Neural cell (in vitro differentiated cells): ENCODE data around the gene METTL9. TPM values are rescaled to one million over a fixed set of nuclear protein-coding genes. Genes with fewer than 3 reads are reported as not detected.
"Not testable (repeated sequence)": the region's sequence is repeated elsewhere in the genome, so short reads cannot be mapped to it uniquely, and the experiment has no call there.

Experiments used
- H2AFZ ChIP-seq: fragments of 200-600, 300-800 bp; sonication (generic), shearing (Covaris generic); 2 replicates; pipeline ENCODE4 v1.6.0; 2014; ENCODE audit warnings: low read depth, mild to moderate bottlenecking, antibody characterized with exemption, low read length, moderate library complexity
- H3F3A ChIP-seq: fragments of 200-600 bp; shearing (Covaris generic); 2 replicates; pipeline ENCODE4 v1.6.1; 2016; ENCODE audit warnings: mild to moderate bottlenecking, moderate library complexity, mixed read lengths, antibody characterized with exemption, low read length; ENCODE audit not compliant: insufficient read depth, poor library complexity, severe bottlenecking
- H3K27ac ChIP-seq: fragments of 200-600, 300-800 bp; sonication (generic), shearing (Covaris generic); 2 replicates; pipeline ENCODE4 v1.5.1; 2014; ENCODE audit warnings: mild to moderate bottlenecking, low read length, moderate library complexity
- H3K27me3 ChIP-seq: fragments of 300-800, 200-600 bp; sonication (generic), shearing (Covaris generic); 2 replicates; pipeline ENCODE4 v1.6.0; 2014; ENCODE audit warnings: mild to moderate bottlenecking, low read depth, low read length, moderate library complexity; ENCODE audit not compliant: insufficient read depth
- H3K36me3 ChIP-seq: fragments of 300-800, 200-600 bp; sonication (generic), shearing (Covaris generic); 2 replicates; pipeline ENCODE4 v1.5.1; 2014; ENCODE audit warnings: mild to moderate bottlenecking, antibody characterized with exemption, low read length, moderate library complexity; ENCODE audit not compliant: insufficient read depth
- H3K4me2 ChIP-seq: fragments of 300-800, 200-600 bp; sonication (generic), shearing (Covaris generic); 2 replicates; pipeline ENCODE4 v1.6.0; 2014; ENCODE audit warnings: mild to moderate bottlenecking, low read length
- H3K4me3 ChIP-seq: fragments of 300-800, 200-600 bp; sonication (generic), shearing (Covaris generic); 2 replicates; pipeline ENCODE4 v1.5.1; 2014; ENCODE audit warnings: mild to moderate bottlenecking, low read length, moderate library complexity
- H3K79me2 ChIP-seq: fragments of 200-600 bp; shearing (Covaris generic); replicated peaks from 2 replicates; pipeline ENCODE4 v1.6.0; 2014; ENCODE audit warnings: mild to moderate bottlenecking, low read length, moderate library complexity; ENCODE audit not compliant: insufficient read depth
- H3K9ac ChIP-seq: fragments of 300-800, 200-600 bp; sonication (generic), shearing (Covaris generic); 2 replicates; pipeline ENCODE4 v1.6.1; 2016; ENCODE audit warnings: mild to moderate bottlenecking, low read length, mixed read lengths
- H3K9me2 ChIP-seq: fragments of 200-600 bp; shearing (Covaris generic); 2 replicates; pipeline ENCODE4 v1.6.1; 2016; ENCODE audit warnings: mild to moderate bottlenecking, low read length, mixed read lengths; ENCODE audit not compliant: insufficient read depth
- H3K9me3 ChIP-seq: fragments of 200-600, 300-800 bp; sonication (generic), shearing (Covaris generic); 2 replicates; pipeline ENCODE4 v1.6.1; 2016; ENCODE audit warnings: mild to moderate bottlenecking, mixed run types, low read length, moderate library complexity, mixed read lengths
- H4K20me1 ChIP-seq: fragments of 200-600 bp; shearing (Covaris generic); 2 replicates; pipeline ENCODE4 v1.6.1; 2016; ENCODE audit warnings: mild to moderate bottlenecking, mixed run types; ENCODE audit not compliant: insufficient read depth
- EP300 ChIP-seq: fragments of 450-650 bp; conservative IDR thresholded peaks from 2 replicates; pipeline ENCODE4 v1.6.1; 2014; ENCODE audit warnings: antibody characterized with exemption, mild to moderate bottlenecking, moderate library complexity; ENCODE audit not compliant: poor library complexity, severe bottlenecking
- EZH2 ChIP-seq: fragments of 200-600, 300-800 bp; shearing (Covaris generic), sonication (generic); IDR thresholded peaks from 2 replicates; pipeline ENCODE4 v1.6.1; 2014; ENCODE audit warnings: antibody characterized with exemption, low read length, borderline replicate concordance, mild to moderate bottlenecking; ENCODE audit not compliant: insufficient read depth, poor library complexity, severe bottlenecking
- MXI1 ChIP-seq: fragments of 450-650 bp; conservative IDR thresholded peaks from 2 replicates; pipeline ENCODE4 v1.6.1; 2014; ENCODE audit warnings: antibody characterized with exemption, mild to moderate bottlenecking; ENCODE audit not compliant: poor library complexity, severe bottlenecking
- POLR2AphosphoS5 ChIP-seq: IDR thresholded peaks from 2 replicates; pipeline ENCODE4 v1.6.1; 2012
- RAD21 ChIP-seq: fragments of 450-650 bp; conservative IDR thresholded peaks from 2 replicates; pipeline ENCODE4 v1.6.1; 2014; ENCODE audit warnings: antibody characterized with exemption, mild to moderate bottlenecking, moderate library complexity
- REST ChIP-seq: IDR thresholded peaks from 2 replicates; pipeline ENCODE4 v1.6.1; 2012; ENCODE audit warnings: borderline replicate concordance
- SMC3 ChIP-seq: fragments of 450-650 bp; conservative IDR thresholded peaks from 2 replicates; pipeline ENCODE4 v1.6.1; 2014; ENCODE audit warnings: antibody characterized with exemption, mild to moderate bottlenecking, moderate library complexity; ENCODE audit not compliant: poor library complexity
- TAF1 ChIP-seq: IDR thresholded peaks from 2 replicates; pipeline ENCODE4 v1.6.1; 2012; ENCODE audit warnings: low read depth
- polyA plus RNA-seq: library from polyadenylated mRNA; depleted of rRNA; stranded (reverse); fragments of >200 nt; gene quantifications from 2 replicates; pipeline ENCODE4 v1.2.3, GENCODE V29; 2014
- TF ChIP-seq, protein P1 (sequence below): fragments of 450-650 bp; IDR thresholded peaks from 2 replicates; pipeline ENCODE4 v1.5.1; 2014; ENCODE audit warnings: antibody characterized with exemption, mild to moderate bottlenecking, moderate library complexity; ENCODE audit not compliant: poor library complexity, severe bottlenecking

The METTL9 gene
- polyA plus RNA-seq, 1 donor from 2014 or later = 483 TPM

DNA sequence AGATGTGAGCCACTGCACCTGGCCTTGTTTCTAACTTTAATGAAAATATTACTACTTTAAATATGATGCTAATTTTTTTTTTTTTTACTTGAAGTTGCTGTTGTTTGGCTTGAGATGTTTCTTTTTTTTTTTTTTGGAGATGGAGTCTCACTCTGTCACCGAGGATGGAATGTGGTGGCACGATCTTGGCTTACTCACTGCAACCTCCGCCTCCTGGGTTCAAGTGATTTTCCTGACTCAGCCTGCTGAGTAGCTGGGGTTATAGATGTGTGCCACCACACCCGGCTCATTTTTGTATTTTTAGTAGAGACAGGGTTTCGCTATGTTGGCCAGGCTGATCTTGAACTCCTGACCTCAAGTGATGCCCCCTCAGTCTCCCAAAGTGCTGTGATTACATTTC lies 29.4 kb downstream of the METTL9 start:
- H3K36me3 ChIP-seq = no peaks in the 10 kb centered on the region
- no peak overlapping the region for H3K4me2 ChIP-seq
- no peaks in the 10 kb centered on the region for H3F3A ChIP-seq
- H3K79me2 ChIP-seq = peaks cover 4% of the 10 kb centered on the region
- no peaks in the 10 kb centered on the region for H4K20me1 ChIP-seq
- no peaks in the 10 kb centered on the region for H3K27me3 ChIP-seq
- H3K9me2 ChIP-seq = no peaks in the 10 kb centered on the region
- TF ChIP-seq REST (no peak), MXI1 (no peak), RAD21 (no peak), TAF1 (no peak), EZH2 (no peak), POLR2AphosphoS5 (no peak), SMC3 (no peak), EP300 (no peak)
- TF ChIP-seq, protein P1, sequence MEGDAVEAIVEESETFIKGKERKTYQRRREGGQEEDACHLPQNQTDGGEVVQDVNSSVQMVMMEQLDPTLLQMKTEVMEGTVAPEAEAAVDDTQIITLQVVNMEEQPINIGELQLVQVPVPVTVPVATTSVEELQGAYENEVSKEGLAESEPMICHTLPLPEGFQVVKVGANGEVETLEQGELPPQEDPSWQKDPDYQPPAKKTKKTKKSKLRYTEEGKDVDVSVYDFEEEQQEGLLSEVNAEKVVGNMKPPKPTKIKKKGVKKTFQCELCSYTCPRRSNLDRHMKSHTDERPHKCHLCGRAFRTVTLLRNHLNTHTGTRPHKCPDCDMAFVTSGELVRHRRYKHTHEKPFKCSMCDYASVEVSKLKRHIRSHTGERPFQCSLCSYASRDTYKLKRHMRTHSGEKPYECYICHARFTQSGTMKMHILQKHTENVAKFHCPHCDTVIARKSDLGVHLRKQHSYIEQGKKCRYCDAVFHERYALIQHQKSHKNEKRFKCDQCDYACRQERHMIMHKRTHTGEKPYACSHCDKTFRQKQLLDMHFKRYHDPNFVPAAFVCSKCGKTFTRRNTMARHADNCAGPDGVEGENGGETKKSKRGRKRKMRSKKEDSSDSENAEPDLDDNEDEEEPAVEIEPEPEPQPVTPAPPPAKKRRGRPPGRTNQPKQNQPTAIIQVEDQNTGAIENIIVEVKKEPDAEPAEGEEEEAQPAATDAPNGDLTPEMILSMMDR = no peak
- H2AFZ ChIP-seq = no peak overlapping the region
- no peak overlapping the region for H3K9ac ChIP-seq
- no peak overlapping the region for H3K27ac ChIP-seq
- H3K9me3 ChIP-seq = no peaks in the 10 kb centered on the region
- no peak overlapping the region for H3K4me3 ChIP-seq

DNA sequence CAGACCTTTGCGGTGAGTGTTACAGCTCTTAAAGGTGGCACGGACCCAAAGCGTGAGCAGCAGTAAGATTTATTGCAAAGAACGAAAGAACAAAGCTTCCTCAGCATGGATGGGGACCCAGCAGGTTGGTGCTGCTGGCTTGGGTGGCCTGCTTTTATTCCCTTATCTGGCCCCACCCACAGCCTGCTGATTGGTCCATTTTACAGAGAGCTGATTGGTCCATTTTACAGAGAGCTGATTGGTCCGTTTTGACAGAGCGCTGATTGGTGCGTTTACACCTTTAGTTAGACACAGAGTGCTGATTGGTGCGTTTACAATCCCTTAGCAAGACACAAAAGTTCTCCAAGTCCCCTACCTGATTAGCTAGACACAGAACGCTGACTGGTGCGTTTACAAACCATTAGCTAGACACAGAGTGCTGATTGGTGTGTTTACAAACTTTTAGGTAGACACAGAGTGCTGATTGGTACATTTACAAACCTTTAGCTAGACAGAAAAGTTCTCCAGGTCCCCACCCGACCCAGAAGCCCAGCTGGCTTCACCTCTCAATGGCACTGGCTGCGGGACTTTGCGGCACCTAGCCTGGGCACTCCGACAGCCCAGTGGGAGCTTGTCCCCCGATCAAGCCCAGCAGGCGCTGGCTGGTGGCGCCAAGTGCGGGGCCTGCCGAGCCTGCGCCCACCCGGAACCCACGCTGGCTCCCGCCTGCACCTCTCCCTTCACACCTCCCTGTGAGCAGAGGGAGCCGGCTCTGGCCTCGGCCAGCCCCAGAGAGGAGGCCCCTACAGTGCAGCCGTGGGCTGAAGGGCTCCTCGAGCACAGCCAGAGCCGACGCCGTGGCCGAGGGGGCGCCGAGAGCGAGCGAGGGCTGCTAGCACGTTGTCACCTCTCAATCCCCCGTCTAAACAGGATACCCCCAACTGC lies 30.5 kb downstream of the METTL9 start:
- H3K36me3 ChIP-seq = not testable (repeated sequence)

DNA sequence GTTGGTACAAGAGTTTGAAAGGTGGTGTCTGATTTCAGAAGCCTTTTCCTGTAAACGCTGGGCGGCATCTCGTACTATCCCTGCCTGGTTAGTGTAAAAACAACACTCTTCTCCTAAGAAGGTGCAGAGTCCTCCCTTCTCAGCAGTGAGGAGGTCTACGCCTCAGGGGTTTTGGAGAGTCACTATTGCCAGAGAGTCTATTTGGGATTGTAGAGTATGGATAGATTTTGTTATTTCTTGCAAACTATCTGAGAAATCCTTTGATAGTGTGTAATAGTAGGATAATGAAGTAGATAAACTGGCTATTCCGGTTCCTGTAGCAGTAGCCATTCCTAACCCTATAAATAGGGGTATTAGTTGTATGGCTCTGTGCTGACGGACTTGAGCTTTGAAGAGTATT lies 31.5 kb downstream of the METTL9 start:
- H3F3A ChIP-seq, H3K4me3 ChIP-seq, H3K27ac ChIP-seq, H4K20me1 ChIP-seq, H3K36me3 ChIP-seq, H3K9me3 ChIP-seq, H3K79me2 ChIP-seq, H3K4me2 ChIP-seq, H2AFZ ChIP-seq, H3K27me3 ChIP-seq, H3K9ac ChIP-seq, H3K9me2 ChIP-seq: not testable (repeated sequence)

More for the DNA sequence above, 30.5 kb downstream of the METTL9 start:
- H2AFZ ChIP-seq, H3K79me2 ChIP-seq, H3K9me3 ChIP-seq, H3K9ac ChIP-seq, H3K4me2 ChIP-seq, H3K4me3 ChIP-seq, H3K27me3 ChIP-seq, H3K27ac ChIP-seq, H3F3A ChIP-seq, H3K9me2 ChIP-seq, H4K20me1 ChIP-seq: not testable (repeated sequence)

- H3K4me3 ChIP-seq, H3K9me3 ChIP-seq, H4K20me1 ChIP-seq, H3K27ac ChIP-seq, H2AFZ ChIP-seq, H3K4me2 ChIP-seq, H3K27me3 ChIP-seq, H3K36me3 ChIP-seq, H3F3A ChIP-seq, H3K9ac ChIP-seq, H3K9me2 ChIP-seq, H3K79me2 ChIP-seq: not testable (repeated sequence)
Measured at GRCh38 chr16:21631376-21631775, 32.0 kb downstream of the METTL9 start.

- H3K27ac ChIP-seq, H3F3A ChIP-seq, H3K9ac ChIP-seq, H2AFZ ChIP-seq, H3K27me3 ChIP-seq, H3K4me2 ChIP-seq, H4K20me1 ChIP-seq, H3K4me3 ChIP-seq, H3K9me3 ChIP-seq, H3K36me3 ChIP-seq, H3K79me2 ChIP-seq, H3K9me2 ChIP-seq: not testable (repeated sequence)
Measured at GRCh38 chr16:21631951-21632575, 32.7 kb downstream of the METTL9 start.
